HG02870 (cell line): ENCODE results near the gene PLEKHD1.
"Not testable (repeated sequence)": the region's sequence is repeated elsewhere in the genome, so short reads cannot be mapped to it uniquely, and the experiment has no call there.

Experiments used
- ATAC-seq: cut with Tn5 transposase; IDR thresholded peaks from one replicate; pipeline ENCODE4 v1.9.1; 2021; ENCODE audit warnings: mild to moderate bottlenecking, moderate library complexity; ENCODE audit not compliant: unreplicated experiment

The PLEKHD1 gene

DNA sequence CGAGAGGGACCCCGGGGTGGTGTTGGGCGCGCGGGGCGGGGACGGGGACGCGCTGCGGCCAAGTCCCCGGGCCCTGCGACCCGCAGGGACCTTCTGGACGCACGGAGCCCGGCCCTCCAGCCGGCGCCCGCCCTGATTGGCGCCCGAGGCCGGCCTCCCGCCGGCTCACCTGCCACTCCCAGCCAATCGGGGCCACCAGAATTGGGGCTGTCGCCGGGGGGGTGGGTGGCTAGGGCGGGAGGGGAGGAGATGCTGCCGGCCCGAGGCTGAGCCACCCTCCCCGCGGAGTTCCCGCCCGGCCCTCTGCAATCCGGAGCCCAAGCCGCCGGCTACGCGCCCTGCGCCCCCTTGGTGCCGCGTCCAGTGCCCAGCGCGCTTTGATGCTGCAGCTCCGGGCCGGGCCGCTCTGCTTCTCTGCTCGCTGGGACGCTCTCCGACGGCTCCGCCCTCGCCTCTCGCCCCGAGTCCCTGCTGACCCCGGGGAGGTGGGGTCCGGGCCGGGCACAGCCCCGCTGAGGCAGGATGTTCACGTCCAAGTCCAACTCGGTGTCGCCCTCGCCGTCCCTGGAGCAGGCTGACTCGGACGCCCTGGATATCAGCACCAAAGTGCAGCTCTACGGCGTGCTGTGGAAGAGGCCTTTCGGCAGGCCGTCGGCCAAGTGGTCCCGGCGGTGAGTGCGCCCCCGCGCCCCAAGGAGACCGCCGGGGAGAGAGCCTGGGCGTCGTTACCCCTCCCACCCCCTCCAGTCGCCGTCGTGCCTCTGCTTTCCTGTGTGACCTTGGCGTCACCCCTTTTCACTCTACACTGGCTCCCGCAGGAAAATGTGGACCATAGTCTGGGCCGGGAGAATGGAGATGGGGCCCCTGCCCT is at the start of gene PLEKHD1:
PLEKHD1 (plus strand) TSS at position 285 of the 871 bp plus-strand sequence; CDS start at position 523, 238 bp downstream.
- ATAC-seq, result no peak

DNA sequence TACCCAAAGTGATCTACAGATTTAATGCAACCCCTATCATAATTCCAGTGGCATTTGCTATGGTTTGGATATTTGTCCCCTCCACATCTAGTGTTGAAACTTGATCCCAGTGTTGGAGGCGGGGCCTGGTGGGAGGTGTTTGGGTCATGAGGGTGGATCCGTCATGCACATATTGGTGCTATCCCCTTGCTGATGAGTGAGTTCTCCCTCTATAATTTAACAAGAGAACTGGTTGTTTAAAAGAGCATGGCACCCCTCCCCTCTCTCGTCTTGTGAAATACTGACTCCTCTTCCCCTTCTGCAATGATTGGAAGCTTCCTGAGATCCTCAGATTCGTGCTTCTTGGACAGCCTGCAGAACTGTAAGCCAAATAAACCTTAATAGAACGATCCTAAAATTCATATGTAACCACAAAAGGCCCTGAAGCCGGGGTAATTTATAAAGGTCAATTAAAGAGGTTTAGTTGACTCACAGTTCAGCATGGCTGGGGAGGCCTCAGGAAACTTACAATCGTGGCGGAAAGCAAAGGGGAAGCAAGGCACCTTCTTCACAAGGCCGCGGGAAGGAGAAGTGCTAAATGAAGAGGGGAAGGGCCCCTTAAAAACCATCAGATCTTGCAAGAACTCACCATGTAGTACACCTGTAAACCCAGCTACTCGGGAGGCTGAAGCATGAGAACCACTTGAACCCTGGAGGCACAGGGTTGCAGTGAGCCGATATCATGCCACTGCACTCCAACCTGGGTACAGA is 44.8 kb upstream of the PLEKHD1 start:
- ATAC-seq, result no peak

GRCh38 chr14:69441948-69442347 is 42.6 kb upstream of the PLEKHD1 start:
- ATAC-seq, result peak; percentile 59

- ATAC-seq, result no peak
These were observed 41.2 kb upstream of the PLEKHD1 start for GRCh38 chr14:69443296-69443805.

GRCh38 chr14:69449216-69449615 is 35.3 kb upstream of the PLEKHD1 start:
- no peak for ATAC-seq

GRCh38 chr14:69451941-69452340 is 32.6 kb upstream of the PLEKHD1 start:
- ATAC-seq, result no peak

GRCh38 chr14:69458350-69458749 is 26.2 kb upstream of the PLEKHD1 start:
- no peak for ATAC-seq

GRCh38 chr14:69459122-69459521 is 25.4 kb upstream of the PLEKHD1 start:
- no peak for ATAC-seq

- ATAC-seq, result no peak
These were observed 24.3 kb upstream of the PLEKHD1 start for GRCh38 chr14:69460093-69460701.

DNA sequence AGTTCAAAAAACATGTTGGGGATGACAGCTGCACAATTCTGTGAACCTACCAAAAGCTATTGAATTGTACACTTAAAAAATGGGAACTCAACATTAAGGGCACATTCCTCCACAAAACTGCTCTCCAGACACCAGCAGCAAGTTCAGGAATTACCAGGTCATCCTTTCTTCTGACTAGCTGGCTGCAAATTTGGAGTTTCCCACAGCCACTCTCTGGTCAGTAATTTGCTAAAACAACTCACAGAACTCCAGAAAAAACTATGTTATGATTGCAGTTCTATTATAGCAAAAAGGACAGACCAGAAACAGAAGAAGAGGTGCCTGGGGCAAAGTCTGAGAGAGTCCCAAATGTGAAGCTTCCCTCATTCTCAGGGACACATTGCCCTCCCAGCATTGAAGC is 20.1 kb upstream of the PLEKHD1 start:
- no peak for ATAC-seq

DNA sequence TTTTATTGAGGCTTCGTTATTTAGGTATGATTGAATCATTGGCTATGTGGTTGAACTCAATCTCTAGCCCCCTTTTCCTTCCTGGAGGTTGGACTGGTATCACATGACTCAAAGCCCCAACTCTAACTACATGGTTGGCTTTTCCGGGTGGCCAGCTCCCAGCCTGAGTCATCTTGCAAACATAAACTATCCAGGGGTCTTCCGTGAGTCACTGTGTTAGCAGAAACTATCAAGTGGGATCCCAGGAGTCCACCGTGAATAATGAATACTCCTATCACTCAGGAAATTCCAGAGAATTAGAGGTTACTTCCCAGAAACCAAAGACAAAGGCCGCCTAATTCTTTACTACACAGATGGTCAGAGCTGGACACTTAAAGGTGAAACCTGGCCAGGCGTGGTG is 19.7 kb upstream of the PLEKHD1 start:
- no peak for ATAC-seq

GRCh38 chr14:69468949-69469348 is 15.6 kb upstream of the PLEKHD1 start:
- no peak for ATAC-seq

DNA sequence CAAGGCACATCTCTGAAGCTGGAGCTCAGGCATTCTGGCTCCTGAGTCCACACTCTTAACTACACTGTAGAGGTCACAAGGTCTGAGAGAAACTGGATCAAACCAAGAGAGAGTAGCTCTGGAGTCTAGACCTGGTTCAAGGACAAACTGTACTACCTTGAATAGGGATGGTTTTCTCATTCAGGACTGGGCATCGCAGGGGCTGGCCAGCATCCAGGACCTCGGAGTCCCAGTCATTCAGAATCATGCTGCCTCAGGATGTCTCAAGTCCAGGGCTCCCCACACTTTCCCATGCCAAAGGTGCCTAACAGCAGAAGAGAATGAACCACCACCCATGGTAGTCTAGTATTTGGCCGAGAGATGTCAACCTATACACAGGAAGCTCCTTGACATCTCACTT is 13.1 kb upstream of the PLEKHD1 start:
- ATAC-seq, result no peak

DNA sequence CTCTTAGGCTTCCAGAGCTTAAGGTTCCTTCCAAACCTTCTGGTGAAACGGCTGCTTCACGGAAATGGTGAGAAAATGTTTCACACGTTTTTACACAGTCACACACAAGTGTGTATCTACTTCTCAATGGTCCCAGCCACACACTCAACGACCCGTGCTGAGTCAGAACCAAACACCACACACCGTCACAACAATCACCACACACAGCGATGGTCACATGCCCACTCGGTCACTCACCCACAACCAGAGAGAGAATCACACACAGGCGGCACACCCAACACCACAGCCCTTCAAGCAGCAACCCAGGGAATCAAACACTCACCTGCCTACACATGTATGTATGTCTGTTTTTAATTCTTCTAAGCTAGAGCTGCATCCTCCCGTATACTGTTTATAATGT is 12.6 kb upstream of the PLEKHD1 start:
- ATAC-seq, result no peak

GRCh38 chr14:69473260-69473659 is 11.3 kb upstream of the PLEKHD1 start:
- no peak for ATAC-seq

DNA sequence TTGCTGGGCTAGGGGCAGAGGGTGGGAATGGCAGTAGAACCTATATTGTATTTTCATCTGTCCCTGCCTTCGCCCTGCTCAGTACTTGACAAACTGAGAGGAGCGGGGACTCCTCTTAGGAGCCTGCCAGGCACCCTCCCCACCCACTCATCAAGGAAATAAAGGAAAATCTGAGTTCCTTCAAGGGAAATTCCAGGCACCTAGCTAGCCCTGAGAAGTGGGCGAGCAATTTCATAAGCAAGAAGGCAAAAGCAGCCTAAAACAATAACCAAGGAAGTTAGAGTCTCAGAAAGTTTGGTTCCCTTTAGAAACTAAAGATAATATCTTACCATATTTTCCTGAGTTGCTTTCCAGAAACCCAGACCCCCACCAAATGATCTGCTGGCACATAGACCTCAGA is 10.6 kb upstream of the PLEKHD1 start:
- ATAC-seq, result no peak

- no peak for ATAC-seq
These were observed 9.2 kb upstream of the PLEKHD1 start for GRCh38 chr14:69475194-69475818.

DNA sequence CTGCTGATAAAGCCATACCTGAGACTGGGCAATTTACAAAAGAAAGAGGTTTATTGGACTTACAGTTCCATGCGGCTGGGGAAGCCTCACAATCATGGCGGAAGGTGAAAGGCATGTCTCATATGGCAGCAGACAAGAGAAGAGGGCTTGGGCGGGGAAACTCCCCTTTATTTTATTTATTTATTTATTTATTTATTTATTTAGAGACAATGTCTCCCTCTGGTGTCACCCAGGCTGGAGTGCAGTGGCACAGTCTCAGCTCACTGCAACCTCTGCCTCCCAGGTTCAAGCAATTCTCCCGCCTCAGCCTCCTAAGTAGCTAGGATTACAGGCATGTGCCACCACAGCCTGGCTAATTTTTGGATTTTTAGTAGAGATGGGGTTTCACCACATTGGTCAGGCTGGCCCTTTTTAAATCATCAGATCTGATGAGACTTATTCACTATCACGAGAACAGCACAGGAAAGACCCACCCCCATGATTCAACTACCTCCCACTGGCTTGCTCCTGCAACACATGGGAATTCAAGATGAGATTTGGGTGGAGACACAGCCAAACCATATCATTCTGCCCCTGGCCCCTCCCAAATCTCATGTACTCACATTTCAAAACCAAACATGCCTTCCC is 7.6 kb upstream of the PLEKHD1 start:
- not testable (repeated sequence) for ATAC-seq

GRCh38 chr14:69478055-69478454 is 6.5 kb upstream of the PLEKHD1 start:
- ATAC-seq, result not testable (repeated sequence)

DNA sequence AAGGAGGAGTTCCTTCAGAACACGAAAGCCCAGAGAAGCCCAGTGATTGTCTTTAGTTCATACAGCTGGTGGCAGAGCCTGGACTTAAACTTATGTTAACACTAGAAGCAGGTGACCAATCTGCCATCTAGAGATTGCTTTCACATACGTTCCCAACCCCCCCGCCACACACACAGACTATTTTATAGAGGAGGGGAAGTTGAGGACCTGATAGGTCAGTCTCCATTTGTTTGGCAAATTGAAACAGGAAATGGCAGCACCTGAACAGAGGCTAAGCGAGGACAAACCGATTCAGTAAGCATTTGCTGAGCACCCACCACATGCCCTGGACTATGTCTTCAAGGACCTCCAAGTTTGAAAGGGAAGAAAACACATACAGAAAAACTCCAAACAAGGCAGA is 4.8 kb upstream of the PLEKHD1 start:
- no peak for ATAC-seq

DNA sequence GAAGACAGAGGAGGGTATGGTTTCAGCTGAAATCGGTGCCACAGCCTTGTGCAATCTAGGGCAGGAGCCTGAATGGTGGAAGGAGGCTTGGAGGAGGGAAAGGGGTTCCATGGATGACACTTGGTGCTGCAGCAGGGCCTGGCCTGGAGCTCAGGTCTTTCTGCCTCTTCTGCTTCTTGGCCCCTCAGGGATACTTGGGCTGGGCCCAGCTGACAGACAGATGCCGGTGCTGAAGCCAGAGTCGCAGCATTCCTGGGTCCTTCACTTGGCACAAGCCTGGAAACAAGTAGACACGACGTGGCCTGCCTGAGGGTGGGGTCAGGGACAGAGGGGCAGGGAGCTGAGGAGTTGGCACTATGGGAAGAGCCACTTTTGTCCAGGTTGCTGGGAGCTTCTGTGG is 4.4 kb upstream of the PLEKHD1 start:
- ATAC-seq, result no peak
